K562 treated with DMSO at 1 percent for 48 hours (cell line): ENCODE data around the gene AGAP9. TPM values are rescaled to one million over a fixed set of nuclear protein-coding genes. Genes with fewer than 3 reads are reported as not detected.

Source experiments
- total RNA-seq: library from RNA; unstranded; fragments of 300-600 nt; gene quantifications from 2 replicates; pipeline ENCODE4 v1.2.3, GENCODE V29; 2022; ENCODE audit warnings: low replicate concordance; ENCODE audit errors: extremely low read depth

The AGAP9 gene
- not detected in 2 replicates for total RNA-seq

GRCh38 chr10:47523475-47523874, at the start of gene AGAP9:
Gene AGAP9 (minus strand): TSS chr10:47523638. CDS start chr10:47523526, 112 bp downstream.

GRCh38 chr10:47491600-47491999, 31.8 kb downstream of the AGAP9 start, which contains the start of gene FAM25G:
Gene FAM25G (minus strand): TSS chr10:47491700. CDS start chr10:47491674, 26 bp downstream.

GRCh38 chr10:47483923-47484322, 39.5 kb downstream of the AGAP9 start, which contains the start of gene ANXA8:
Gene ANXA8 (minus strand): TSS chr10:47484115. CDS start chr10:47483933, 182 bp downstream.

Other genes starting within 250 kb of the AGAP9 start
- gene GDF10, start 223.4 kb downstream of the AGAP9 start, total RNA-seq: not detected in 2 replicates
- not detected in 2 replicates for gene GDF2, start 201.2 kb downstream of the AGAP9 start, total RNA-seq
- gene RBP3, start 175.3 kb downstream of the AGAP9 start, total RNA-seq: not detected in 2 replicates
- gene ZNF488, start 139.3 kb downstream of the AGAP9 start, total RNA-seq: not detected in 2 replicates
- gene ANXA8, start 39.5 kb downstream of the AGAP9 start, total RNA-seq: not detected in 2 replicates
- gene FAM25G, start 31.9 kb downstream of the AGAP9 start, total RNA-seq: not detected in 2 replicates
- gene SYT15B, start 240.0 kb upstream of the AGAP9 start, total RNA-seq: not detected in 2 replicates